PC-3 (cell line): ENCODE data around the gene CNTNAP2. TPM values are rescaled to one million over a fixed set of nuclear protein-coding genes. Genes with fewer than 3 reads are reported as not detected.

Source experiments
- ATAC-seq: fragments of 200-7000 bp; cut with Tn5 transposase; 2 replicates; pipeline ENCODE4 v1.9.1; 2020; ENCODE audit warnings: mild to moderate bottlenecking, moderate library complexity
- BruUV-seq: library from RNA; stranded (reverse); fragments of 400-500 nt; replicated peaks from 2 replicates; lab custom pipeline; 2021; lab: Mats Ljungman, UMichigan
- CTCF ChIA-PET: fragments of 300-600 bp; sonication (Branson Sonifier 250); formaldehyde crosslinking; loops from one replicate; lab custom pipeline; 2022; ENCODE audit warnings: antibody characterized with exemption; lab: Charles Lee
- POLR2A ChIA-PET: fragments of 300-600 bp; sonication (Branson Sonifier 250); formaldehyde crosslinking; loops from one replicate; lab custom pipeline; 2022; ENCODE audit warnings: antibody characterized with exemption; ENCODE audit not compliant: unreplicated experiment; lab: Charles Lee
- DNase-seq: peaks from one replicate; pipeline ENCODE4 v3.0.0-alpha.2; 2015
- H2AFZ ChIP-seq: fragments of 300-600 bp; sonication (generic); 2 replicates; pipeline ENCODE4 v1.6.0; 2016; ENCODE audit warnings: antibody characterized with exemption, low read length
- H3F3A ChIP-seq: fragments of 300-600 bp; sonication (generic); one replicate; pipeline ENCODE4 v1.6.0; 2017; ENCODE audit warnings: antibody characterized with exemption, low read length, control low read depth, mild to moderate bottlenecking; ENCODE audit not compliant: unreplicated experiment
- H3K27ac ChIP-seq: fragments of 300-600 bp; sonication (generic); 2 replicates; pipeline ENCODE4 v1.5.1; 2016; ENCODE audit warnings: mild to moderate bottlenecking, low read length
- H3K27me3 ChIP-seq: fragments of 300-600 bp; sonication (generic); 2 replicates; pipeline ENCODE4 v1.6.1; 2016; ENCODE audit warnings: low read length, mixed read lengths
- H3K36me3 ChIP-seq: fragments of 300-600 bp; sonication (generic); 2 replicates; pipeline ENCODE4 v1.6.1; 2016; ENCODE audit warnings: low read depth, mixed run types, low read length, mixed read lengths
- H3K4me1 ChIP-seq: fragments of 300-600 bp; sonication (generic); 2 replicates; pipeline ENCODE4 v1.5.1; 2016; ENCODE audit warnings: low read length; ENCODE audit not compliant: insufficient read depth
- H3K4me2 ChIP-seq: fragments of 300-600 bp; sonication (generic); 2 replicates; pipeline ENCODE4 v1.6.0; 2016; ENCODE audit warnings: low read length
- H3K4me3 ChIP-seq: fragments of 300-600 bp; sonication (generic); 2 replicates; pipeline ENCODE4 v1.5.1; 2016; ENCODE audit warnings: mild to moderate bottlenecking, low read length, mixed read lengths
- H3K79me2 ChIP-seq: fragments of 300-600 bp; sonication (generic); 2 replicates; pipeline ENCODE4 v1.6.1; 2017; ENCODE audit warnings: low read length, mixed read lengths
- H3K9ac ChIP-seq: fragments of 300-600 bp; sonication (generic); 2 replicates; pipeline ENCODE4 v1.6.0; 2016; ENCODE audit warnings: mild to moderate bottlenecking, low read length
- H3K9me2 ChIP-seq: fragments of 300-600 bp; sonication (generic); replicated peaks from 2 replicates; pipeline ENCODE4 v1.6.1; 2016; ENCODE audit warnings: mixed run types, low read length, mixed read lengths
- H3K9me3 ChIP-seq: fragments of 300-600 bp; sonication (generic); 2 replicates; pipeline ENCODE4 v1.6.1; 2016; ENCODE audit warnings: low read length, mixed read lengths
- H4K20me1 ChIP-seq: fragments of 300-600 bp; sonication (generic); 2 replicates; pipeline ENCODE4 v1.6.1; 2016; ENCODE audit warnings: low read length, mixed read lengths
- EZH2 ChIP-seq: fragments of 300-600 bp; sonication (generic); IDR thresholded peaks from one replicate; pipeline ENCODE4 v1.6.1; 2017; ENCODE audit warnings: antibody characterized with exemption, mild to moderate bottlenecking, low read length; ENCODE audit not compliant: unreplicated experiment
- EZH2phosphoT487 ChIP-seq: fragments of 300-600 bp; sonication (generic); IDR thresholded peaks from 2 replicates; pipeline ENCODE4 v1.6.1; 2018; ENCODE audit warnings: mild to moderate bottlenecking, antibody characterized with exemption, low read length, borderline replicate concordance
- intact Hi-C: fragments of 100-400 bp; cut with micrococcal nuclease; formaldehyde crosslinking; loops from 2 replicates; pipeline ENCODE4 v1.9.0; 2023
- total RNA-seq: library from RNA; depleted of rRNA; stranded (reverse); fragments of >200 nt; gene quantifications from 2 replicates; pipeline ENCODE4 v1.2.3, GENCODE V29; 2014
- TF ChIP-seq, protein P1 (sequence below): fragments of 300-600 bp; sonication (generic); conservative IDR thresholded peaks from 2 replicates; pipeline ENCODE4 v1.5.1; 2017; ENCODE audit warnings: antibody characterized with exemption, low read depth, mild to moderate bottlenecking, low read length

The CNTNAP2 gene
- total RNA-seq, 1 experiment from 2014 or later: 1.5 TPM

DNA sequence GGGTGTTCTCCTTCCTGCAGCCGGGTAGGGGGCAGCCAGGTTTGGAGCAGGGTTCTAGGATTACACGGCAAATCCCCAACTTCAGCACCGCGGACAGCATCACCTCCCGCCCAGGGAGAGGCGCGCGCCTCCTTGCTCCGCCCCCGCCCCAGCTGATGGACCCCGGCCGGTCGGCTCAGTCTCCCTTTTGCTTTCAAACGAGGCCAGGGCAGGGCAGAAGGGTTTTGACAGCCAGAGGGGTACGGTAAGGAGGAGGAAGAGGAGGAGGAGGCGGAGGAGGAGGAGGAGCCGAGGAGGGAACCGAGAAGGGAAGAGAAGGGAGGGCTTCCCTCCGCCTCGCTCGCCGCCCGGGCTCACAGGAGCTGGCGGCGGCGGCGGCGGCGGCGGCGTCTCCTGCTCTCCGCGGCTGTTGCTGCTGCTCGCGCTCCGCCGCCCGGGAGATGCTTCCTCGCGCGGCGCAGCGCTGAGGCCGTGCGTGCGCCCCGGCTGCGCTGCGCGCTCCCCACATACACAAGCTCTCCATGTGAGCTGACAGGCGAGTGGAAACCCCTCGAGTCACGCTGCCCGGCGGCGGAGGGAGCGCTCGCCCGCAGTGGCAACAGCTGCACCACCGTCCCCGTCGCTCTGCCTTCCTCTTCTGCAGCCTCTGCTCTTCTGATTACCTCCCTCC is 615 bp upstream of the CNTNAP2 start:
- Histone ChIP-seq H3K36me3 (no peaks in the 10 kb centered on the region), H3K9me2 (no peaks in the 10 kb centered on the region), H3K9me3 (no peaks in the 10 kb centered on the region), H3K4me1 (no peaks in the 10 kb centered on the region), H3K27me3 (peaks cover 19% of the 10 kb centered on the region), H3K4me2 (peak overlapping the region; percentile 84), H3K79me2 (no peaks in the 10 kb centered on the region), H4K20me1 (no peaks in the 10 kb centered on the region), H3F3A (no peaks in the 10 kb centered on the region), H3K9ac (no peak overlapping the region), H3K4me3 (peak overlapping the region; percentile 66), H2AFZ (peak overlapping the region; percentile 71), H3K27ac (no peak overlapping the region)
- CTCF ChIA-PET: interaction anchor here (0.6 to 0.7 kb wide), 2 partner anchors 56 to 1419 kb away, joined by 3 read pairs; no protein-coding TSS in a partner anchor
- intact Hi-C loops: loop anchor here (5.0 to 10.0 kb wide), 4 partner anchors 56 to 1966 kb away; no protein-coding TSS in a partner anchor
- POLR2A ChIA-PET: interaction anchor here (0.6 kb wide), 1 partner anchor 299 kb away, joined by 3 read pairs; no protein-coding TSS in a partner anchor
- ATAC-seq: peak; percentile 70
- peak; percentile 46 for DNase-seq
- TF ChIP-seq, protein P1, sequence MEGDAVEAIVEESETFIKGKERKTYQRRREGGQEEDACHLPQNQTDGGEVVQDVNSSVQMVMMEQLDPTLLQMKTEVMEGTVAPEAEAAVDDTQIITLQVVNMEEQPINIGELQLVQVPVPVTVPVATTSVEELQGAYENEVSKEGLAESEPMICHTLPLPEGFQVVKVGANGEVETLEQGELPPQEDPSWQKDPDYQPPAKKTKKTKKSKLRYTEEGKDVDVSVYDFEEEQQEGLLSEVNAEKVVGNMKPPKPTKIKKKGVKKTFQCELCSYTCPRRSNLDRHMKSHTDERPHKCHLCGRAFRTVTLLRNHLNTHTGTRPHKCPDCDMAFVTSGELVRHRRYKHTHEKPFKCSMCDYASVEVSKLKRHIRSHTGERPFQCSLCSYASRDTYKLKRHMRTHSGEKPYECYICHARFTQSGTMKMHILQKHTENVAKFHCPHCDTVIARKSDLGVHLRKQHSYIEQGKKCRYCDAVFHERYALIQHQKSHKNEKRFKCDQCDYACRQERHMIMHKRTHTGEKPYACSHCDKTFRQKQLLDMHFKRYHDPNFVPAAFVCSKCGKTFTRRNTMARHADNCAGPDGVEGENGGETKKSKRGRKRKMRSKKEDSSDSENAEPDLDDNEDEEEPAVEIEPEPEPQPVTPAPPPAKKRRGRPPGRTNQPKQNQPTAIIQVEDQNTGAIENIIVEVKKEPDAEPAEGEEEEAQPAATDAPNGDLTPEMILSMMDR: no peak
- TF ChIP-seq EZH2phosphoT487 (no peak), EZH2 (no peak)
- no TSS peak for BruUV-seq

DNA sequence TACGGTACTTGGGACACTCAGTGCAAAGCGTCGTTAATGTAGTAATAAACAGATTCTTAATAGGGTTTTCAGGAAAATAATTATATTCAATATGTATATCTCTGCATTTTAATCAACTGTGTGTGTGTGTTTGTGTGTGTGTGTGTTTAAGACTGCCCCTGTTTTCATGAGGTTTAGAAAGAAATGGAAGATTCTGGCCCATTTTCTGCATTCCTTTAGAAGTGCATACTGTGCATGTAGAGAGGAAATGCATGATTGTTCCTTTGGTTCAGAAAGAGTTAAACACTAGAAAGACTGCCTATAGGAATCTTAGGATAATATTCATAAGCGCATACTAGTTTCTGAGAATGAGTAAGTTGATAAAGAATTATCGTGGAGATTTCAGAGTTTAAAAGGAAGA is 975 bp downstream of the CNTNAP2 start:
- no peaks in the 10 kb centered on the region for H3K4me1 ChIP-seq
- H2AFZ ChIP-seq: no peak overlapping the region
- no peak for DNase-seq
- H3K9ac ChIP-seq: no peak overlapping the region
- ATAC-seq: no peak
- H3F3A ChIP-seq: no peaks in the 10 kb centered on the region
- no peaks in the 10 kb centered on the region for H3K9me3 ChIP-seq
- H3K4me3 ChIP-seq: no peak overlapping the region
- TF ChIP-seq EZH2 (no peak), EZH2phosphoT487 (no peak)
- TF ChIP-seq, protein P1: no peak
- H3K36me3 ChIP-seq: no peaks in the 10 kb centered on the region
- H3K4me2 ChIP-seq: peak overlapping the region; percentile 84; the same call in 1 of the 2 replicates
- H3K9me2 ChIP-seq: no peaks in the 10 kb centered on the region
- intact Hi-C loops: loop anchor here (5.0 to 10.0 kb wide), 4 partner anchors 55 to 1965 kb away; no protein-coding TSS in a partner anchor
- H3K27ac ChIP-seq: no peak overlapping the region
- H3K79me2 ChIP-seq: no peaks in the 10 kb centered on the region
- BruUV-seq: no TSS peak
- peaks cover 19% of the 10 kb centered on the region for H3K27me3 ChIP-seq
- ChIA-PET CTCF (no interaction called here), POLR2A (no interaction called here)
- H4K20me1 ChIP-seq: no peaks in the 10 kb centered on the region

DNA sequence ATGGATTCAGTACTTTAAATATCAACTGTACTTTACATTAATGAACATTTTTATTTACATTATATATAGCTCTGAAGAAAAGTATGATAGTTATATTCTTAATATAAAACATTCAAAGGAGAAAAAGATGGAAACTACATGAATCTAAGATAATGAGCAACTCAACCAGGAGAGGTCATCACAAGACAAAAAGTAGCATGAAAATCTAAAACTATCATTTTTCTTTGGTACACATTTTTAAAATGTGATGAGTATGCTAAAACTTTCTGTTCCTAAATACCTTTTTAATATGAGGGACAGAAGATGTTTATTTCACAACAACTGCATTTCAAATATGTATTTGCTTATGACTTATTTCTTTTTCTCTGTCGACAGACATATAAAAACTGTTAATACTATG is 2.4 kb downstream of the CNTNAP2 start:
- no peak overlapping the region for H3K9ac ChIP-seq
- peaks cover 19% of the 10 kb centered on the region for H3K27me3 ChIP-seq
- CTCF ChIA-PET: no interaction called here
- no peaks in the 10 kb centered on the region for H3K9me2 ChIP-seq
- TF ChIP-seq EZH2 (no peak), EZH2phosphoT487 (no peak)
- TF ChIP-seq, protein P1: peak; percentile 36; the same call in 1 of the 2 replicates
- H3K4me1 ChIP-seq: no peaks in the 10 kb centered on the region
- no peaks in the 10 kb centered on the region for H3K36me3 ChIP-seq
- H3F3A ChIP-seq: no peaks in the 10 kb centered on the region
- no peak overlapping the region for H3K27ac ChIP-seq
- no TSS peak for BruUV-seq
- H3K9me3 ChIP-seq: no peaks in the 10 kb centered on the region
- DNase-seq (no peak), ATAC-seq (no peak)
- no peaks in the 10 kb centered on the region for H4K20me1 ChIP-seq
- H3K4me2 ChIP-seq: no peak overlapping the region
- no peak overlapping the region for H3K4me3 ChIP-seq
- H2AFZ ChIP-seq: no peak overlapping the region
- no peaks in the 10 kb centered on the region for H3K79me2 ChIP-seq
- intact Hi-C loops: loop anchor here (2.0 to 10.0 kb wide), 5 partner anchors 53 to 1963 kb away; no protein-coding TSS in a partner anchor
- POLR2A ChIA-PET: no interaction called here
